Esophagus muscularis mucosa (tissue), 4 donors: ENCODE data around the gene UFD1. TPM values are rescaled to one million over a fixed set of nuclear protein-coding genes. Genes with fewer than 3 reads are reported as not detected.

Experiments used
- DNase-seq: peaks from one replicate; pipeline ENCODE4 v3.0.0-alpha.2; 2017; ENCODE audit errors: extremely low spot score
- H3K27ac ChIP-seq, 4 donors: fragments of 200-600 bp; sonication (generic); replicated peaks in 1 of 4; 1 replicate in 3 of 4; 2 replicates in 1 of 4; pipeline ENCODE4 v1.5.1; 2016 to 2019; ENCODE audit warnings: mild to moderate bottlenecking in 1 of 4
- H3K27me3 ChIP-seq, 4 donors: fragments of 200-600 bp; sonication (generic); one replicate each; pipeline versions ENCODE4 v1.5.1 to v1.6.0; 2016 to 2019
- H3K36me3 ChIP-seq, 4 donors: fragments of 200-600 bp; sonication (generic); one replicate each; pipeline ENCODE4 v1.5.1; 2016 to 2019
- H3K4me1 ChIP-seq, 4 donors: fragments of 200-600 bp; sonication (generic); one replicate each; pipeline ENCODE4 v1.5.1; 2016 to 2019
- H3K4me3 ChIP-seq, 4 donors: fragments of 200-600 bp; sonication (generic); 1 replicate in 2 of 4; 2 replicates in 2 of 4; pipeline ENCODE4 v1.5.1; 2016 to 2019; ENCODE audit warnings: mild to moderate bottlenecking in 4 of 4, moderate library complexity in 1 of 4
- H3K9me3 ChIP-seq, 4 donors: fragments of 200-600 bp; sonication (generic); 1 replicate in 3 of 4; 2 replicates in 1 of 4; pipeline ENCODE4 v1.5.1; 2016 to 2019
- EP300 ChIP-seq: sonication (generic); formaldehyde crosslinking; IDR thresholded peaks from one replicate; pipeline ENCODE4 v1.6.1; 2017; ENCODE audit warnings: antibody characterized with exemption
- POLR2A ChIP-seq: fragments of 450-650 bp; IDR thresholded peaks from one replicate; pipeline ENCODE4 v1.6.1; 2017; ENCODE audit warnings: antibody characterized with exemption, moderate library complexity, mild to moderate bottlenecking, low read depth
- POLR2AphosphoS5 ChIP-seq, 2 donors: sonication (generic); formaldehyde crosslinking; IDR thresholded peaks; one replicate each; pipeline ENCODE4 v1.6.1; 2017; ENCODE audit warnings: antibody characterized with exemption in 2 of 2
- WGBS: methylation state at CpG from one replicate; pipeline ENCODE4 v1.1.5; 2018; 5-methylcytosine and 5-hydroxymethylcytosine counted together
- intact Hi-C: fragments of 100-400 bp; cut with DNase I; formaldehyde crosslinking; loops from one replicate; pipeline ENCODE4 v1.15.1; 2023
- total RNA-seq, 4 donors: library from RNA; depleted of rRNA; stranded (reverse); fragments of >200 nt; gene quantifications; one replicate each; pipeline versions ENCODE4 v1.1.0 to v1.2.1, GENCODE V29; 2016
- TF ChIP-seq, protein P1 (sequence below), 3 experiments: fragments of 200-600 bp in 2 of 3; fragments of 450-650 bp in 1 of 3; sonication (generic) in 2 of 3; IDR thresholded peaks; one replicate each; pipeline ENCODE4 v1.5.1; 2017 to 2019; ENCODE audit warnings: antibody characterized with exemption in 3 of 3, mild to moderate bottlenecking in 2 of 3, moderate library complexity in 1 of 3

Gene UFD1
- total RNA-seq, 4 donors from 2014 or later = 54.8 to 65.2 (median 57.1) TPM

- no peak overlapping the region for H3K27ac ChIP-seq
- H3K4me1 ChIP-seq = no peaks in the 10 kb centered on the region
- no peak overlapping the region for H3K4me3 ChIP-seq
- no peak for TF ChIP-seq POLR2A
- TF ChIP-seq EP300 = no peak
- TF ChIP-seq, protein P1, sequence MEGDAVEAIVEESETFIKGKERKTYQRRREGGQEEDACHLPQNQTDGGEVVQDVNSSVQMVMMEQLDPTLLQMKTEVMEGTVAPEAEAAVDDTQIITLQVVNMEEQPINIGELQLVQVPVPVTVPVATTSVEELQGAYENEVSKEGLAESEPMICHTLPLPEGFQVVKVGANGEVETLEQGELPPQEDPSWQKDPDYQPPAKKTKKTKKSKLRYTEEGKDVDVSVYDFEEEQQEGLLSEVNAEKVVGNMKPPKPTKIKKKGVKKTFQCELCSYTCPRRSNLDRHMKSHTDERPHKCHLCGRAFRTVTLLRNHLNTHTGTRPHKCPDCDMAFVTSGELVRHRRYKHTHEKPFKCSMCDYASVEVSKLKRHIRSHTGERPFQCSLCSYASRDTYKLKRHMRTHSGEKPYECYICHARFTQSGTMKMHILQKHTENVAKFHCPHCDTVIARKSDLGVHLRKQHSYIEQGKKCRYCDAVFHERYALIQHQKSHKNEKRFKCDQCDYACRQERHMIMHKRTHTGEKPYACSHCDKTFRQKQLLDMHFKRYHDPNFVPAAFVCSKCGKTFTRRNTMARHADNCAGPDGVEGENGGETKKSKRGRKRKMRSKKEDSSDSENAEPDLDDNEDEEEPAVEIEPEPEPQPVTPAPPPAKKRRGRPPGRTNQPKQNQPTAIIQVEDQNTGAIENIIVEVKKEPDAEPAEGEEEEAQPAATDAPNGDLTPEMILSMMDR (IDR thresholded peaks at IDR 0.05) = no peak
- no peak for TF ChIP-seq POLR2AphosphoS5 (IDR thresholded peaks at IDR 0.05)
- 87% methylated on average over 2 of the region's 2 CpGs for WGBS
- DNase-seq = no peak
- peaks cover 0 to 14% (median 3%) of the 10 kb centered on the region in 4 donors for H3K9me3 ChIP-seq
- H3K27me3 ChIP-seq = no peaks in the 10 kb centered on the region
- no peaks in the 10 kb centered on the region for H3K36me3 ChIP-seq
- intact Hi-C loops = no loop called here
Measured at GRCh38 chr22:19510919-19511341, 31.9 kb upstream of the UFD1 start.

GRCh38 chr22:19509923-19510322, 30.9 kb upstream of the UFD1 start:
- Histone ChIP-seq H3K36me3 (no peaks in the 10 kb centered on the region), H3K27ac (no peak overlapping the region), H3K4me3 (no peak overlapping the region), H3K27me3 (no peaks in the 10 kb centered on the region), H3K9me3 (peaks cover 0 to 13% (median 3%) of the 10 kb centered on the region in 4 donors), H3K4me1 (no peaks in the 10 kb centered on the region)
- TF ChIP-seq POLR2A (no peak), EP300 (no peak)
- intact Hi-C loops = no loop called here
- no peak for DNase-seq
- WGBS = 96% methylated on average over 2 of the region's 2 CpGs

GRCh38 chr22:19509191-19509590, 30.2 kb upstream of the UFD1 start:
- peaks cover 0 to 6% (median 3%) of the 10 kb centered on the region in 4 donors for H3K9me3 ChIP-seq
- no peak overlapping the region for H3K4me3 ChIP-seq
- no peak for TF ChIP-seq POLR2AphosphoS5 (IDR thresholded peaks at IDR 0.05)
- TF ChIP-seq, protein P1 (IDR thresholded peaks at IDR 0.05) = no peak
- no peak for TF ChIP-seq POLR2A
- no peak for TF ChIP-seq EP300
- H3K4me1 ChIP-seq = no peaks in the 10 kb centered on the region
- no peaks in the 10 kb centered on the region for H3K27me3 ChIP-seq
- 81% methylated on average over 3 of the region's 3 CpGs for WGBS
- no peak overlapping the region for H3K27ac ChIP-seq
- H3K36me3 ChIP-seq = no peaks in the 10 kb centered on the region
- intact Hi-C loops = no loop called here
- no peak for DNase-seq

DNA sequence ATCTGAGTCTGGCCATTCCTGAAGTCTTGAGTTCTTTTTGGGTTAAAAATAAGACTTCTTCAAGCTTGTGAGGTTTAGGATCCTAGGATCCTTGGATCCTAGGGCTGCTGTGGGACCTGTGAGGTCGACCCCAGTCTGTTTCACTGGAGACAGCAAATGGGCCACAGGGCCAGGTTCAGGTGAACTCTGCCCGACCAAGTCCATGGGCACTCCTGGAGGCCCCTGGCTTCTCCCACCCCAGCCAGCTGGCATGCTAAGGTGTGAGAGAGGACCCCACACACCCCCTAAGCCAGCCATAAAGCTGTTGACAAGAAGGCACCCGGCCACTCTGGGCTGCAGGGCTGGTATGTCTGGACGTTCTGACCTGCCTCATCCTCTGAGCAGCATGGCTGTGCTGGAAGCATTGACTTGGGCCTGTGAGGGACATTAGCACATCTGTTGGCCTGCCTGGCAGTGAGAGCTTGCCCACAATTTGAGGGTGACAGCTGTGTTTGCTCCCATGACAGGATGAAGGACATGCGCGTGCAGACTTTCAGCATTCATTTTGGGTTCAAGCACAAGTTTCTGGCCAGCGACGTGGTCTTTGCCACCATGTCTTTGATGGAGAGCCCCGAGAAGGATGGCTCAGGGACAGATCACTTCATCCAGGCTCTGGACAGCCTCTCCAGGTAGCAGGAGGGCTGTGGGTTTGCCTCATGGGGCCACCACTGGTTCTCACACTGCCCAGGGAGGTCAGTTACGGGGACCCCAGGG, 29.2 kb upstream of the UFD1 start:
- no peak for DNase-seq
- no peak overlapping the region for H3K27ac ChIP-seq
- 100% methylated on average over 3 of the region's 10 CpGs for WGBS
- intact Hi-C loops = no loop called here
- no peaks in the 10 kb centered on the region for H3K4me1 ChIP-seq
- H3K9me3 ChIP-seq = no peaks in the 10 kb centered on the region
- H3K4me3 ChIP-seq = no peak overlapping the region
- TF ChIP-seq EP300 (no peak), POLR2AphosphoS5 (IDR thresholded peaks at IDR 0.05) (no peak), POLR2A (no peak)
- TF ChIP-seq, protein P1 (IDR thresholded peaks at IDR 0.05) = no peak
- H3K36me3 ChIP-seq = no peaks in the 10 kb centered on the region
- H3K27me3 ChIP-seq = no peaks in the 10 kb centered on the region

DNA sequence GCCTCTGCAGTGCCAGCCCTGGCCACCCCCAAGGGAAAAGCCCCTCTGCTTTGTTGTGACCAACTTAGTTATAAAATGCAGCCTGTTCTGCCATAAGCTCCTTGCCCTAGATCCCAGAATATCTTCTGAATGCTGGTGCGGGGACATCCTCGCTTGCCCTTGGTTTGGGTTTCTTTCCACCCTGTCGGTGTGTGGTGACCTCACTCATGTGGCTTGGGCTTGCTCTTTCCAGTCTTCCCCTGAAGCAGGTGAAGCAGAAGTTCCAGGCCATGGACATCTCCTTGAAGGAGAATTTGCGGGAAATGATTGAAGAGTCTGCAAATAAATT, 28.5 kb upstream of the UFD1 start:
- Histone ChIP-seq H3K36me3 (no peaks in the 10 kb centered on the region), H3K27me3 (no peaks in the 10 kb centered on the region), H3K4me3 (no peak overlapping the region), H3K9me3 (no peaks in the 10 kb centered on the region), H3K27ac (no peak overlapping the region), H3K4me1 (no peaks in the 10 kb centered on the region)
- TF ChIP-seq, protein P1 (IDR thresholded peaks at IDR 0.05) = no peak
- TF ChIP-seq POLR2A (no peak), POLR2AphosphoS5 (IDR thresholded peaks at IDR 0.05) (no peak), EP300 (no peak)
- no peak for DNase-seq
- intact Hi-C loops = no loop called here
- WGBS = 100% methylated on average over 4 of the region's 4 CpGs
